Esophagus muscularis mucosa (tissue), 4 donors: ENCODE measurements around the gene SLC26A4. TPM values are rescaled to one million over a fixed set of nuclear protein-coding genes. Genes with fewer than 3 reads are reported as not detected.
A peak's percentile ranks its signal among the peaks of the same experiment; 100 is the strongest.

Experiments
- DNase-seq: peaks from one replicate; pipeline ENCODE4 v3.0.0-alpha.2; 2017; ENCODE audit errors: extremely low spot score
- H3K27ac ChIP-seq, 4 donors: fragments of 200-600 bp; sonication (generic); replicated peaks in 1 of 4; 1 replicate in 3 of 4; 2 replicates in 1 of 4; pipeline ENCODE4 v1.5.1; 2016 to 2019; ENCODE audit warnings: mild to moderate bottlenecking in 1 of 4
- H3K27me3 ChIP-seq, 4 donors: fragments of 200-600 bp; sonication (generic); one replicate each; pipeline versions ENCODE4 v1.5.1 to v1.6.0; 2016 to 2019
- H3K36me3 ChIP-seq, 4 donors: fragments of 200-600 bp; sonication (generic); one replicate each; pipeline ENCODE4 v1.5.1; 2016 to 2019
- H3K4me1 ChIP-seq, 4 donors: fragments of 200-600 bp; sonication (generic); one replicate each; pipeline ENCODE4 v1.5.1; 2016 to 2019
- H3K4me3 ChIP-seq, 4 donors: fragments of 200-600 bp; sonication (generic); 1 replicate in 2 of 4; 2 replicates in 2 of 4; pipeline ENCODE4 v1.5.1; 2016 to 2019; ENCODE audit warnings: mild to moderate bottlenecking in 4 of 4, moderate library complexity in 1 of 4
- H3K9me3 ChIP-seq, 4 donors: fragments of 200-600 bp; sonication (generic); 1 replicate in 3 of 4; 2 replicates in 1 of 4; pipeline ENCODE4 v1.5.1; 2016 to 2019
- EP300 ChIP-seq: sonication (generic); formaldehyde crosslinking; IDR thresholded peaks from one replicate; pipeline ENCODE4 v1.6.1; 2017; ENCODE audit warnings: antibody characterized with exemption
- POLR2A ChIP-seq: fragments of 450-650 bp; IDR thresholded peaks from one replicate; pipeline ENCODE4 v1.6.1; 2017; ENCODE audit warnings: antibody characterized with exemption, moderate library complexity, mild to moderate bottlenecking, low read depth
- POLR2AphosphoS5 ChIP-seq, 2 donors: sonication (generic); formaldehyde crosslinking; IDR thresholded peaks; one replicate each; pipeline ENCODE4 v1.6.1; 2017; ENCODE audit warnings: antibody characterized with exemption in 2 of 2
- WGBS: methylation state at CpG from one replicate; pipeline ENCODE4 v1.1.5; 2018; 5-methylcytosine and 5-hydroxymethylcytosine counted together
- intact Hi-C: fragments of 100-400 bp; cut with DNase I; formaldehyde crosslinking; loops from one replicate; pipeline ENCODE4 v1.15.1; 2023
- total RNA-seq, 4 donors: library from RNA; depleted of rRNA; stranded (reverse); fragments of >200 nt; gene quantifications; one replicate each; pipeline versions ENCODE4 v1.1.0 to v1.2.1, GENCODE V29; 2016
- TF ChIP-seq, protein P1 (sequence below), 3 experiments: fragments of 200-600 bp in 2 of 3; fragments of 450-650 bp in 1 of 3; sonication (generic) in 2 of 3; IDR thresholded peaks; one replicate each; pipeline ENCODE4 v1.5.1; 2017 to 2019; ENCODE audit warnings: antibody characterized with exemption in 3 of 3, mild to moderate bottlenecking in 2 of 3, moderate library complexity in 1 of 3

The SLC26A4 gene
- total RNA-seq, 4 donors from 2014 or later: 0.17 to 1.2 (median 0.46) TPM

DNA sequence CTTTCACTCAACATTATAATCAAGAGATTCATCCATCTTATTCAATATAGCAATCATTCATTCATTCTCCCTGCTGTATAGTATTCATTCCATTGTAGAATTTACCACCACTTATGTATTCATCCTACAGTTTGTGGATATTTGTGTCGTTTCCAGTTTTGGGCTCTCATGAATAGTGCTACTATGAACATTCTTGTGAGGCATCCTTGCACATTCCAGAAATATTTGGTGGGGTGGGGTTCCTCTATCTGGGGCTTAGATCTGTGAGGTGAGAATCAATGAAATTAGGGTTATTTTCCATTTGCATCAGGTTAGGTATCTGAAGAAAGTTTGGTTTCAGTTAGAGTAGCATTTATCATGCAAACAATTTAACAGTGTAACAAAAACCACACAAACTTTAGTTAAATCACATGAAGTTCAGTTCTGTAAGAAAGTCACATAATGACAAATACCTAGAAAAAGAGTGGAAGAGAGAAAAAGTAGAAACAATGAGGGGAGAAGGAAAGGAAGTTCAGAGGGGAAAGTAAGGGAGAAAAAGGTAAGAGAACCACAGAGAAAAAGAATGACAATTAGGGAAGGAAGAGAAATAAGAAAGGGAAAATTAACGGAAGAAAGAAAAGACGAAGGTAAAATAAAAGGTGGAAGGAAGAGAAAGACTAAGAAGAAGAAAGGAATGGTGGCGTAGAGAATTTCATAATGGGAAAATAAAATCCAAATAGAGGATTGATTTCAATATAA lies 58.0 kb downstream of the SLC26A4 start:
- no peaks in the 10 kb centered on the region for H3K9me3 ChIP-seq
- 86% methylated on average over 4 of the region's 4 CpGs for WGBS
- TF ChIP-seq, protein P1, sequence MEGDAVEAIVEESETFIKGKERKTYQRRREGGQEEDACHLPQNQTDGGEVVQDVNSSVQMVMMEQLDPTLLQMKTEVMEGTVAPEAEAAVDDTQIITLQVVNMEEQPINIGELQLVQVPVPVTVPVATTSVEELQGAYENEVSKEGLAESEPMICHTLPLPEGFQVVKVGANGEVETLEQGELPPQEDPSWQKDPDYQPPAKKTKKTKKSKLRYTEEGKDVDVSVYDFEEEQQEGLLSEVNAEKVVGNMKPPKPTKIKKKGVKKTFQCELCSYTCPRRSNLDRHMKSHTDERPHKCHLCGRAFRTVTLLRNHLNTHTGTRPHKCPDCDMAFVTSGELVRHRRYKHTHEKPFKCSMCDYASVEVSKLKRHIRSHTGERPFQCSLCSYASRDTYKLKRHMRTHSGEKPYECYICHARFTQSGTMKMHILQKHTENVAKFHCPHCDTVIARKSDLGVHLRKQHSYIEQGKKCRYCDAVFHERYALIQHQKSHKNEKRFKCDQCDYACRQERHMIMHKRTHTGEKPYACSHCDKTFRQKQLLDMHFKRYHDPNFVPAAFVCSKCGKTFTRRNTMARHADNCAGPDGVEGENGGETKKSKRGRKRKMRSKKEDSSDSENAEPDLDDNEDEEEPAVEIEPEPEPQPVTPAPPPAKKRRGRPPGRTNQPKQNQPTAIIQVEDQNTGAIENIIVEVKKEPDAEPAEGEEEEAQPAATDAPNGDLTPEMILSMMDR (IDR thresholded peaks at IDR 0.05): no peak
- TF ChIP-seq EP300: no peak
- TF ChIP-seq POLR2A: no peak
- TF ChIP-seq POLR2AphosphoS5 (IDR thresholded peaks at IDR 0.05): no peak

DNA sequence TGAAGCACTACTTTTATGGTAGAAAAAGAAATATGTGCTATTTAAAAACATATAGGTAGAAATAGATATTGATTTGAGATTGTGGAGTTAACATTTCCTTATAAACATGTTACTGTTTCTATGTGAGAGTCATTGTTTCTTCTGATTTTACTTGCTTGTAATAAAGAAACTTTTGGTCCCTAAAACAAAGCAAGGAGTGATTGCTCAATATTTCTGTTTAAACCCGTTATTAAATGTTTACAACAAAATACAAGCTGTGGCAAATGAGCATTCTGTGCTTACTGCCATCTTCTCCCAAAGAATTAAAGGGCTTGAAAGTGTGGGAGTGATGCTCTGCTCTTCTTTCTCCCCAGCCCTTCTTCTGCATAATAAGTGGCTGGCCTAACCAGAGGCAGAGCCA lies 60.7 kb downstream of the SLC26A4 start:
- Histone ChIP-seq H3K36me3 (no peaks in the 10 kb centered on the region), H3K4me3 (no peak overlapping the region), H3K27ac (no peak overlapping the region), H3K27me3 (no peaks in the 10 kb centered on the region), H3K4me1 (no peaks in the 10 kb centered on the region), H3K9me3 (no peaks in the 10 kb centered on the region)
- TF ChIP-seq, protein P1 (IDR thresholded peaks at IDR 0.05): no peak
- no peak for TF ChIP-seq POLR2AphosphoS5 (IDR thresholded peaks at IDR 0.05)
- no peak for TF ChIP-seq POLR2A
- TF ChIP-seq EP300: no peak
- WGBS: 71% methylated on average over 1 of the region's 1 CpG
- no peak for DNase-seq
- intact Hi-C loops: loop anchor here (10.0 kb wide), 1 partner anchor 156 kb away; the partner anchor contains the start of genes COG5 and DUS4L

More for the DNA sequence above, 58.0 kb downstream of the SLC26A4 start:
- Histone ChIP-seq H3K27ac (no peak overlapping the region), H3K27me3 (no peaks in the 10 kb centered on the region), H3K36me3 (no peaks in the 10 kb centered on the region), H3K4me3 (no peak overlapping the region), H3K4me1 (no peaks in the 10 kb centered on the region)
- DNase-seq: peak; percentile 8
- intact Hi-C loops: loop anchor here (10.0 kb wide), 1 partner anchor 64 kb away; no protein-coding TSS in a partner anchor

DNA sequence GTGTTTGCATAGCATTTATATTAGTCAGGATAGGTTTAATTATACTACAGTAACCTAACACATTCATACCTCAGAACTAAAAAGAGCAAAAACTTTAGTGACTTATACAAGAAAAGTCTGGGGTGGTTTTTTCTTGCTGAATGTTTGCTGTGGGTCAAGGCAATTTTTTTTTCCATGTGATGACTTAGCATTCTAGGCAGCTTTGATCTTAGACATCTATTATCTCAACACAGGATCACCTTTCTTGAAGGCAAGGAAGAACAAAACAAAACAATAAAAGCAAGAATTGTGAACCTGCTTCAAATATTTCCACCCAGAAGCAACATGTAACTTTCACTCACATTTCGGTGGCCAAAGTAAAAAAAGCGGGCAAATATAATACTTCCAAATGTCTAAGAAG lies 62.6 kb downstream of the SLC26A4 start:
- no peak overlapping the region for H3K4me3 ChIP-seq
- no peaks in the 10 kb centered on the region for H3K9me3 ChIP-seq
- intact Hi-C loops: loop anchor here (10.0 kb wide), 1 partner anchor 158 kb away; the partner anchor contains the start of genes COG5 and DUS4L
- 90% methylated on average over 2 of the region's 2 CpGs for WGBS
- no peaks in the 10 kb centered on the region for H3K4me1 ChIP-seq
- TF ChIP-seq EP300 (no peak), POLR2AphosphoS5 (IDR thresholded peaks at IDR 0.05) (no peak), POLR2A (no peak)
- TF ChIP-seq, protein P1 (IDR thresholded peaks at IDR 0.05): no peak
- H3K27me3 ChIP-seq: peaks cover 0 to under 1% (median 0%) of the 10 kb centered on the region in 4 donors
- DNase-seq: no peak
- no peak overlapping the region for H3K27ac ChIP-seq
- H3K36me3 ChIP-seq: no peaks in the 10 kb centered on the region

DNA sequence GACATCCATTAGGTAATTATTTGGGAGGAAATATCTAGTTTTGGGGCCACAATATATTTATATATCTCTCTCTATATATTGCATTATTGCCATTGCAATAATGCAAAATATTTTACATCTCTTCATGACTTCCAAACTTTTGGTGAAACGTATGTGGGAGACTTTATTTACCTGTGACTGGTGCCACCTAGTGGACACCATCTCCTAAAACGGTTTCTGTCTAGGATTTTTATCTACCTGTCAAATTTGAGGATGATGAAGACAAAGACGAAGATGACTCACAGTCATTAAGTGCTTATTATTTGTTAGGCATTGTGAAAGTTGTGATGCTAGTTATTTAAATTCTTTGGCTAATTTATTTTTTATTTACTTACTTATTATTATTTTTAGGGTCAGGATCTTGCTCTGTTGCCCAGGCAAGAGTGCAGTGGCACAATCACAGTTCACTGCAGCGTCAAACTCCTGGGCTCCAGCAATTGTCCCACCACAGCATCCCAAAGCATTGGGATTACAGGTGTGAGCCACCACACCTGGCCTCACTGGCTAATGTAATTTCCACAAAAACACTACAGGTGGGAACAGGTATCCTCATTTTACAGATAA lies 64.6 kb downstream of the SLC26A4 start:
- TF ChIP-seq POLR2AphosphoS5 (IDR thresholded peaks at IDR 0.05): no peak
- TF ChIP-seq, protein P1 (IDR thresholded peaks at IDR 0.05): peak; percentile 60 to 66 (median 61)
- intact Hi-C loops: loop anchor here (2.0 to 10.0 kb wide), 2 partner anchors 160 to 262 kb away; partner anchors contain the start of genes COG5 and DUS4L
- Histone ChIP-seq H3K27me3 (peaks cover 0 to 9% (median 0%) of the 10 kb centered on the region in 4 donors), H3K4me3 (no peak overlapping the region), H3K36me3 (no peaks in the 10 kb centered on the region), H3K27ac (no peak overlapping the region), H3K4me1 (no peaks in the 10 kb centered on the region), H3K9me3 (no peaks in the 10 kb centered on the region)
- WGBS: 20% methylated on average over 4 of the region's 4 CpGs
- DNase-seq: no peak
